A549 (cell line): Measurements from ENCODE around the gene MYO7A. TPM values are rescaled to one million over a fixed set of nuclear protein-coding genes. Genes with fewer than 3 reads are reported as not detected.

Experiments used
- ATAC-seq, 2 experiments: fragments of 200-7000 bp in 1 of 2; fragments of >200 bp in 1 of 2; cut with Nextera tagmentation in 1 of 2; cut with Tn5 transposase in 1 of 2; 3 replicates each; pipeline versions ENCODE4 v1.8.0 to v1.9.1; 2018 to 2020; ENCODE audit warnings: mild to moderate bottlenecking in 1 of 2, moderate library complexity in 1 of 2
- CTCF ChIA-PET: fragments of 300-600 bp; sonication (Branson Sonifier 250); formaldehyde crosslinking; extraction: SDS; loops from one replicate; lab custom pipeline; 2021; ENCODE audit warnings: antibody characterized with exemption, inconsistent platforms; lab: Yijun Ruan, JAX
- POLR2A ChIA-PET: fragments of 350-600 bp; formaldehyde crosslinking; extraction: SDS; loops from one replicate; lab custom pipeline; 2021; ENCODE audit warnings: antibody characterized with exemption, inconsistent platforms; lab: Yijun Ruan, JAX
- DNase-seq, 2 experiments: peaks; one replicate each; pipeline versions ENCODE4 v3.0.0 to v3.0.0-alpha.2; 2011 to 2016; ENCODE audit warnings: low read depth in 1 of 2, low spot score in 1 of 2
- FAIRE-seq: peaks from 2 replicates; lab custom pipeline; 2011; peaks lifted over from hg19 to GRCh38; lab: Jason Lieb, UNC
- H3K27ac ChIP-seq, 2 experiments: fragments of >200 bp; sonication (Bioruptor Twin); formaldehyde crosslinking; 3 replicates each; pipeline ENCODE4 v1.5.1; 2016 to 2017
- H3K4me1 ChIP-seq: fragments of >200 bp; sonication (Bioruptor Twin); formaldehyde crosslinking; 3 replicates; pipeline ENCODE4 v1.6.1; 2016
- H3K4me2 ChIP-seq: fragments of >200 bp; sonication (Bioruptor Twin); formaldehyde crosslinking; 3 replicates; pipeline ENCODE4 v1.6.1; 2016
- H3K4me3 ChIP-seq: fragments of >200 bp; sonication (Bioruptor Twin); formaldehyde crosslinking; 3 replicates; pipeline ENCODE4 v1.5.1; 2016
- H3K9me3 ChIP-seq: fragments of >200 bp; sonication (Bioruptor Twin); formaldehyde crosslinking; 3 replicates; pipeline ENCODE4 v1.6.1; 2016
- ESRRA ChIP-seq: fragments of 150-350 bp; IDR thresholded peaks from 2 replicates; pipeline ENCODE4 v1.6.1; 2014; ENCODE audit warnings: mild to moderate bottlenecking, low read length, borderline replicate concordance
- FOSL2 ChIP-seq, 2 experiments: fragments of 450-650 bp in 1 of 2; fragments of >200 bp in 1 of 2; sonication (Bioruptor Twin) in 1 of 2; formaldehyde crosslinking; IDR thresholded peaks; 2 replicates each; pipeline versions ENCODE4 v1.5.0 to v1.6.1; 2016 to 2020; ENCODE audit warnings: mild to moderate bottlenecking in 1 of 2, moderate library complexity in 1 of 2
- HOXA7 ChIP-seq: fragments of 250-450 bp; sonication (Bioruptor Pico); IDR thresholded peaks from 2 replicates; pipeline ENCODE4 v1.5.0; 2020; ENCODE audit warnings: mild to moderate bottlenecking, moderate library complexity
- KDM5A ChIP-seq: fragments of 200-600 bp; sonication (generic); IDR thresholded peaks from 2 replicates; pipeline ENCODE4 v1.6.1; 2016; ENCODE audit warnings: antibody characterized with exemption, mild to moderate bottlenecking
- MAFK ChIP-seq: fragments of 450-650 bp; IDR thresholded peaks from 2 replicates; pipeline ENCODE4 v1.6.1; 2014; ENCODE audit not compliant: partially characterized antibody
- RARB ChIP-seq: fragments of 250-450 bp; sonication (Bioruptor Pico); IDR thresholded peaks from 2 replicates; pipeline ENCODE4 v1.8.0; 2021; ENCODE audit warnings: mild to moderate bottlenecking, moderate library complexity
- RNF2 ChIP-seq: fragments of 200-600 bp; sonication (generic); IDR thresholded peaks from 2 replicates; pipeline ENCODE4 v1.6.1; 2016; ENCODE audit warnings: low read depth, mild to moderate bottlenecking, antibody characterized with exemption, moderate library complexity, borderline replicate concordance
- SMC3 ChIP-seq: fragments of >200 bp; sonication (Bioruptor Twin); formaldehyde crosslinking; IDR thresholded peaks from 3 replicates; pipeline ENCODE4 v1.6.1; 2018; ENCODE audit warnings: inconsistent platforms
- WGBS: methylation state at CpG from one replicate; pipeline ENCODE4 v1.1.6; 2017; ENCODE audit errors: missing lambda C conversion rate; 5-methylcytosine and 5-hydroxymethylcytosine counted together
- polyA plus RNA-seq, 4 experiments: library from polyadenylated mRNA; depleted of rRNA in 3 of 4; stranded (reverse); fragments of >200 nt; fragmentation: RNase III in 1 of 4; extraction: RNeasy Plus Mini Kit Qiagen cat#74134 plus additional on column Dnase treatment in 1 of 4; gene quantifications; 2 replicates in 3 of 4; 3 replicates in 1 of 4; pipeline ENCODE4 v1.2.3, GENCODE V29; 2011 to 2017
- TF ChIP-seq, protein P1 (sequence below): fragments of 200-600 bp; sonication (generic); IDR thresholded peaks from 2 replicates; pipeline ENCODE4 v1.6.1; 2016; ENCODE audit warnings: antibody characterized with exemption, mild to moderate bottlenecking, moderate library complexity
- TF ChIP-seq, protein P2 (sequence below): fragments of 150-350 bp; IDR thresholded peaks from 2 replicates; pipeline ENCODE4 v1.6.1; 2014; ENCODE audit warnings: low read depth, mild to moderate bottlenecking, low read length
- TF ChIP-seq, protein P3 (sequence below): IDR thresholded peaks from 2 replicates; pipeline ENCODE4 v1.6.1; 2012; ENCODE audit warnings: low read depth, borderline replicate concordance
- TF ChIP-seq, protein P4 (sequence below): fragments of >200 bp; sonication (Bioruptor Twin); formaldehyde crosslinking; IDR thresholded peaks from 2 replicates; pipeline ENCODE4 v1.6.1; 2016
- TF ChIP-seq, protein P5 (sequence below): fragments of 250-450 bp; sonication (Bioruptor Pico); IDR thresholded peaks from 2 replicates; pipeline ENCODE4 v1.5.0; 2020; ENCODE audit warnings: low read depth, mild to moderate bottlenecking, moderate library complexity

MYO7A gene
- polyA plus RNA-seq, 2 of the 4 experiments (the other 2 are of a cell fraction) = 1.7 to 2.1 TPM

DNA sequence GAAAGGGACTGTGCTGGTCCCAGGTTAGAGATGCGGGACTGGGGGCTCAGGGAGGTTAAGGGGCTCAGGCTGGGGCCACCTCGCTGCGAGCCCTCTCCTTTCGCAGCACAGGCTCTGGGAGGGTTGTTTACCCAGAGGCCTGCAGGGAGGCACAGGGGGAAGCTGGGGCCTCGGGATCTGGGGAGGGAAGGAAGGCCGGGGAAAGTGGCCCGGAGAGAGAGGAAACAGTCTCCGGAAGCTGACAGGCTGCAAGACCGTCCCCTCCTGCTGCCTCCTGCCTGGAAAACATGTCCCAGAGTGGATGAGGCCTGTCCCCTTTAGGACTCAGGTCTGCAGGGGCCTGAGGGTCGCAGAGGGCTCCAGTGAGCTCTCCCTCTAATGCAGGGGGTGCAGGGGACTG, 45.4 kb downstream of the MYO7A start (continued):
- TF ChIP-seq, protein P1, sequence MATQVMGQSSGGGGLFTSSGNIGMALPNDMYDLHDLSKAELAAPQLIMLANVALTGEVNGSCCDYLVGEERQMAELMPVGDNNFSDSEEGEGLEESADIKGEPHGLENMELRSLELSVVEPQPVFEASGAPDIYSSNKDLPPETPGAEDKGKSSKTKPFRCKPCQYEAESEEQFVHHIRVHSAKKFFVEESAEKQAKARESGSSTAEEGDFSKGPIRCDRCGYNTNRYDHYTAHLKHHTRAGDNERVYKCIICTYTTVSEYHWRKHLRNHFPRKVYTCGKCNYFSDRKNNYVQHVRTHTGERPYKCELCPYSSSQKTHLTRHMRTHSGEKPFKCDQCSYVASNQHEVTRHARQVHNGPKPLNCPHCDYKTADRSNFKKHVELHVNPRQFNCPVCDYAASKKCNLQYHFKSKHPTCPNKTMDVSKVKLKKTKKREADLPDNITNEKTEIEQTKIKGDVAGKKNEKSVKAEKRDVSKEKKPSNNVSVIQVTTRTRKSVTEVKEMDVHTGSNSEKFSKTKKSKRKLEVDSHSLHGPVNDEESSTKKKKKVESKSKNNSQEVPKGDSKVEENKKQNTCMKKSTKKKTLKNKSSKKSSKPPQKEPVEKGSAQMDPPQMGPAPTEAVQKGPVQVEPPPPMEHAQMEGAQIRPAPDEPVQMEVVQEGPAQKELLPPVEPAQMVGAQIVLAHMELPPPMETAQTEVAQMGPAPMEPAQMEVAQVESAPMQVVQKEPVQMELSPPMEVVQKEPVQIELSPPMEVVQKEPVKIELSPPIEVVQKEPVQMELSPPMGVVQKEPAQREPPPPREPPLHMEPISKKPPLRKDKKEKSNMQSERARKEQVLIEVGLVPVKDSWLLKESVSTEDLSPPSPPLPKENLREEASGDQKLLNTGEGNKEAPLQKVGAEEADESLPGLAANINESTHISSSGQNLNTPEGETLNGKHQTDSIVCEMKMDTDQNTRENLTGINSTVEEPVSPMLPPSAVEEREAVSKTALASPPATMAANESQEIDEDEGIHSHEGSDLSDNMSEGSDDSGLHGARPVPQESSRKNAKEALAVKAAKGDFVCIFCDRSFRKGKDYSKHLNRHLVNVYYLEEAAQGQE = no peak
- TF ChIP-seq FOSL2 (IDR thresholded peaks at IDR 0.05) (no peak), FOSL2 (CRISPR knock-in tag; IDR thresholded peaks at IDR 0.05) (no peak)
- TF ChIP-seq, all 56 proteins: peak for 0

DNA sequence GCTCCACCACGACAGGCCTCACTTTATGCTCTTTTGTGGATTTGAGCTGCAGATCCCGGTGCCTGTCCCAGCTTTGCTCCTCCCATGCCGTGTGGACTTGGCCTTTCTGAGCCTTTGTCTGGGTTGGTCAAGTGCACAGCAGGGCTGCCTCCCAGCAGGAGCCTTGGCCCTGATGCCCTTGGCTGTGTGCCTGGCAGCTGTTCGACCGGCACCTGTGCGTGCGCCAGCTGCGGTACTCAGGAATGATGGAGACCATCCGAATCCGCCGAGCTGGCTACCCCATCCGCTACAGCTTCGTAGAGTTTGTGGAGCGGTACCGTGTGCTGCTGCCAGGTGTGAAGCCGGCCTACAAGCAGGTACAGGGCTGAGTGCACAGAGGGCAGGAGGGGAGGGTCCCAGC, 46.5 kb downstream of the MYO7A start:
- Histone ChIP-seq H3K4me2 (no peak overlapping the region), H3K4me1 (no peaks in the 10 kb centered on the region), H3K27ac (no peak overlapping the region), H3K4me3 (no peak overlapping the region), H3K9me3 (no peaks in the 10 kb centered on the region)
- ATAC-seq = no peak
- TF ChIP-seq, protein P2, sequence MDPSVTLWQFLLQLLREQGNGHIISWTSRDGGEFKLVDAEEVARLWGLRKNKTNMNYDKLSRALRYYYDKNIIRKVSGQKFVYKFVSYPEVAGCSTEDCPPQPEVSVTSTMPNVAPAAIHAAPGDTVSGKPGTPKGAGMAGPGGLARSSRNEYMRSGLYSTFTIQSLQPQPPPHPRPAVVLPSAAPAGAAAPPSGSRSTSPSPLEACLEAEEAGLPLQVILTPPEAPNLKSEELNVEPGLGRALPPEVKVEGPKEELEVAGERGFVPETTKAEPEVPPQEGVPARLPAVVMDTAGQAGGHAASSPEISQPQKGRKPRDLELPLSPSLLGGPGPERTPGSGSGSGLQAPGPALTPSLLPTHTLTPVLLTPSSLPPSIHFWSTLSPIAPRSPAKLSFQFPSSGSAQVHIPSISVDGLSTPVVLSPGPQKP = no peak
- TF ChIP-seq RNF2 = no peak
- TF ChIP-seq, protein P3, sequence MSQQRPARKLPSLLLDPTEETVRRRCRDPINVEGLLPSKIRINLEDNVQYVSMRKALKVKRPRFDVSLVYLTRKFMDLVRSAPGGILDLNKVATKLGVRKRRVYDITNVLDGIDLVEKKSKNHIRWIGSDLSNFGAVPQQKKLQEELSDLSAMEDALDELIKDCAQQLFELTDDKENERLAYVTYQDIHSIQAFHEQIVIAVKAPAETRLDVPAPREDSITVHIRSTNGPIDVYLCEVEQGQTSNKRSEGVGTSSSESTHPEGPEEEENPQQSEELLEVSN = no peak
- TF ChIP-seq FOSL2 (IDR thresholded peaks at IDR 0.05) = no peak
- no peak for TF ChIP-seq FOSL2 (CRISPR knock-in tag; IDR thresholded peaks at IDR 0.05)
- TF ChIP-seq, protein P1 = no peak
- TF ChIP-seq ESRRA = no peak
- no peak for TF ChIP-seq SMC3
- no peak for TF ChIP-seq MAFK
- TF ChIP-seq RARB (CRISPR knock-in tag) = no peak
- TF ChIP-seq, protein P4, sequence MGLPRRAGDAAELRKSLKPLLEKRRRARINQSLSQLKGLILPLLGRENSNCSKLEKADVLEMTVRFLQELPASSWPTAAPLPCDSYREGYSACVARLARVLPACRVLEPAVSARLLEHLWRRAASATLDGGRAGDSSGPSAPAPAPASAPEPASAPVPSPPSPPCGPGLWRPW = no peak
- TF ChIP-seq, protein P5, sequence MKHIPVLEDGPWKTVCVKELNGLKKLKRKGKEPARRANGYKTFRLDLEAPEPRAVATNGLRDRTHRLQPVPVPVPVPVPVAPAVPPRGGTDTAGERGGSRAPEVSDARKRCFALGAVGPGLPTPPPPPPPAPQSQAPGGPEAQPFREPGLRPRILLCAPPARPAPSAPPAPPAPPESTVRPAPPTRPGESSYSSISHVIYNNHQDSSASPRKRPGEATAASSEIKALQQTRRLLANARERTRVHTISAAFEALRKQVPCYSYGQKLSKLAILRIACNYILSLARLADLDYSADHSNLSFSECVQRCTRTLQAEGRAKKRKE (CRISPR knock-in tag) = no peak
- no peak for TF ChIP-seq KDM5A
- TF ChIP-seq HOXA7 (CRISPR knock-in tag) = no peak
- no peak for FAIRE-seq
- WGBS = 85% methylated on average over 14 of the region's 16 CpGs
- ChIA-PET POLR2A (no interaction called here), CTCF (interaction anchor here (1.2 to 8.6 kb wide), 4 partner anchors 14 to 374 kb away, joined by 3 to 90 read pairs (median 12); partner anchors contain the start of gene MYO7A)
- DNase-seq = no peak
